GM23338 (cell line): Measurements from ENCODE around the gene WNT9A. TPM values are rescaled to one million over a fixed set of nuclear protein-coding genes. Genes with fewer than 3 reads are reported as not detected.

Experiments
- EZH2 ChIP-seq: fragments of 200-600 bp; sonication (generic); IDR thresholded peaks from one replicate; pipeline ENCODE4 v1.8.0; 2017; ENCODE audit warnings: antibody characterized with exemption, mild to moderate bottlenecking, low read depth; ENCODE audit not compliant: unreplicated experiment
- EZH2phosphoT487 ChIP-seq: fragments of 200-600 bp; sonication (generic); IDR thresholded peaks from one replicate; pipeline ENCODE4 v1.8.1; 2018; ENCODE audit warnings: antibody characterized with exemption; ENCODE audit not compliant: unreplicated experiment
- JUNB ChIP-seq: IDR thresholded peaks from one replicate; pipeline ENCODE4 v1.6.1; 2016; ENCODE audit warnings: antibody characterized with exemption; ENCODE audit not compliant: unreplicated experiment
- POLR2AphosphoS5 ChIP-seq: IDR thresholded peaks from 2 replicates; pipeline ENCODE4 v1.6.1; 2016; ENCODE audit warnings: antibody characterized with exemption, low read depth
- STAT1 ChIP-seq: IDR thresholded peaks from one replicate; pipeline ENCODE4 v1.6.1; 2016; ENCODE audit warnings: antibody characterized with exemption; ENCODE audit not compliant: unreplicated experiment
- ZNF114 ChIP-seq: fragments of 250-450 bp; sonication (Bioruptor Pico); IDR thresholded peaks from 2 replicates; pipeline ENCODE4 v1.5.0; 2020; ENCODE audit warnings: mild to moderate bottlenecking, moderate library complexity
- polyA plus RNA-seq: library from polyadenylated mRNA; unstranded; fragments of >200 nt; fragmentation: Nextera tagmentation; extraction: Ambion mirVana; gene quantifications from 2 replicates; pipeline ENCODE4 v1.2.1, GENCODE V29; 2016
- total RNA-seq: library from RNA; depleted of rRNA; stranded (reverse); fragments of >200 nt; shearing (Covaris generic); gene quantifications from 2 replicates; pipeline ENCODE4 v1.2.3, GENCODE V29; 2014
- TF ChIP-seq, protein P1 (sequence below): fragments of 250-450 bp; sonication (Bioruptor Pico); IDR thresholded peaks from 2 replicates; pipeline ENCODE4 v1.5.0; 2020; ENCODE audit warnings: mild to moderate bottlenecking, moderate library complexity
- TF ChIP-seq, protein P2 (sequence below): IDR thresholded peaks from one replicate; pipeline ENCODE4 v1.6.1; 2018; ENCODE audit warnings: antibody characterized with exemption; ENCODE audit not compliant: unreplicated experiment

The WNT9A gene
- total and polyA plus RNA-seq, 2 experiments from 2014 or later: 0.06 to 2.0 TPM

GRCh38 chr1:227892489-227893299 is 55.0 kb downstream of the WNT9A start (continued):
- TF ChIP-seq, protein P1, sequence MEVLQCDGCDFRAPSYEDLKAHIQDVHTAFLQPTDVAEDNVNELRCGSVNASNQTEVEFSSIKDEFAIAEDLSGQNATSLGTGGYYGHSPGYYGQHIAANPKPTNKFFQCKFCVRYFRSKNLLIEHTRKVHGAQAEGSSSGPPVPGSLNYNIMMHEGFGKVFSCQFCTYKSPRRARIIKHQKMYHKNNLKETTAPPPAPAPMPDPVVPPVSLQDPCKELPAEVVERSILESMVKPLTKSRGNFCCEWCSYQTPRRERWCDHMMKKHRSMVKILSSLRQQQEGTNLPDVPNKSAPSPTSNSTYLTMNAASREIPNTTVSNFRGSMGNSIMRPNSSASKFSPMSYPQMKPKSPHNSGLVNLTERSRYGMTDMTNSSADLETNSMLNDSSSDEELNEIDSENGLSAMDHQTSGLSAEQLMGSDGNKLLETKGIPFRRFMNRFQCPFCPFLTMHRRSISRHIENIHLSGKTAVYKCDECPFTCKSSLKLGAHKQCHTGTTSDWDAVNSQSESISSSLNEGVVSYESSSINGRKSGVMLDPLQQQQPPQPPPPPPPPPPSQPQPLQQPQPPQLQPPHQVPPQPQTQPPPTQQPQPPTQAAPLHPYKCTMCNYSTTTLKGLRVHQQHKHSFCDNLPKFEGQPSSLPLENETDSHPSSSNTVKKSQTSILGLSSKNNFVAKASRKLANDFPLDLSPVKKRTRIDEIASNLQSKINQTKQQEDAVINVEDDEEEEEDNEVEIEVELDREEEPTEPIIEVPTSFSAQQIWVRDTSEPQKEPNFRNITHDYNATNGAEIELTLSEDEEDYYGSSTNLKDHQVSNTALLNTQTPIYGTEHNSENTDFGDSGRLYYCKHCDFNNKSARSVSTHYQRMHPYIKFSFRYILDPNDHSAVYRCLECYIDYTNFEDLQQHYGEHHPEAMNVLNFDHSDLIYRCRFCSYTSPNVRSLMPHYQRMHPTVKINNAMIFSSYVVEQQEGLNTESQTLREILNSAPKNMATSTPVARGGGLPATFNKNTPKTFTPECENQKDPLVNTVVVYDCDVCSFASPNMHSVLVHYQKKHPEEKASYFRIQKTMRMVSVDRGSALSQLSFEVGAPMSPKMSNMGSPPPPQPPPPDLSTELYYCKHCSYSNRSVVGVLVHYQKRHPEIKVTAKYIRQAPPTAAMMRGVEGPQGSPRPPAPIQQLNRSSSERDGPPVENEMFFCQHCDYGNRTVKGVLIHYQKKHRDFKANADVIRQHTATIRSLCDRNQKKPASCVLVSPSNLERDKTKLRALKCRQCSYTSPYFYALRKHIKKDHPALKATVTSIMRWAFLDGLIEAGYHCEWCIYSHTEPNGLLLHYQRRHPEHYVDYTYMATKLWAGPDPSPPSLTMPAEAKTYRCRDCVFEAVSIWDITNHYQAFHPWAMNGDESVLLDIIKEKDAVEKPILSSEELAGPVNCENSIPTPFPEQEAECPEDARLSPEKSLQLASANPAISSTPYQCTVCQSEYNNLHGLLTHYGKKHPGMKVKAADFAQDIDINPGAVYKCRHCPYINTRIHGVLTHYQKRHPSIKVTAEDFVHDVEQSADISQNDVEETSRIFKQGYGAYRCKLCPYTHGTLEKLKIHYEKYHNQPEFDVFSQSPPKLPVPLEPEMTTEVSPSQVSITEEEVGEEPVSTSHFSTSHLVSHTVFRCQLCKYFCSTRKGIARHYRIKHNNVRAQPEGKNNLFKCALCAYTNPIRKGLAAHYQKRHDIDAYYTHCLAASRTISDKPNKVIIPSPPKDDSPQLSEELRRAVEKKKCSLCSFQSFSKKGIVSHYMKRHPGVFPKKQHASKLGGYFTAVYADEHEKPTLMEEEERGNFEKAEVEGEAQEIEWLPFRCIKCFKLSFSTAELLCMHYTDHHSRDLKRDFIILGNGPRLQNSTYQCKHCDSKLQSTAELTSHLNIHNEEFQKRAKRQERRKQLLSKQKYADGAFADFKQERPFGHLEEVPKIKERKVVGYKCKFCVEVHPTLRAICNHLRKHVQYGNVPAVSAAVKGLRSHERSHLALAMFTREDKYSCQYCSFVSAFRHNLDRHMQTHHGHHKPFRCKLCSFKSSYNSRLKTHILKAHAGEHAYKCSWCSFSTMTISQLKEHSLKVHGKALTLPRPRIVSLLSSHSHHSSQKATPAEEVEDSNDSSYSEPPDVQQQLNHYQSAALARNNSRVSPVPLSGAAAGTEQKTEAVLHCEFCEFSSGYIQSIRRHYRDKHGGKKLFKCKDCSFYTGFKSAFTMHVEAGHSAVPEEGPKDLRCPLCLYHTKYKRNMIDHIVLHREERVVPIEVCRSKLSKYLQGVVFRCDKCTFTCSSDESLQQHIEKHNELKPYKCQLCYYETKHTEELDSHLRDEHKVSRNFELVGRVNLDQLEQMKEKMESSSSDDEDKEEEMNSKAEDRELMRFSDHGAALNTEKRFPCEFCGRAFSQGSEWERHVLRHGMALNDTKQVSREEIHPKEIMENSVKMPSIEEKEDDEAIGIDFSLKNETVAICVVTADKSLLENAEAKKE (CRISPR knock-in tag): no peak
- no peak for TF ChIP-seq ZNF114 (CRISPR knock-in tag)
- TF ChIP-seq, protein P2, sequence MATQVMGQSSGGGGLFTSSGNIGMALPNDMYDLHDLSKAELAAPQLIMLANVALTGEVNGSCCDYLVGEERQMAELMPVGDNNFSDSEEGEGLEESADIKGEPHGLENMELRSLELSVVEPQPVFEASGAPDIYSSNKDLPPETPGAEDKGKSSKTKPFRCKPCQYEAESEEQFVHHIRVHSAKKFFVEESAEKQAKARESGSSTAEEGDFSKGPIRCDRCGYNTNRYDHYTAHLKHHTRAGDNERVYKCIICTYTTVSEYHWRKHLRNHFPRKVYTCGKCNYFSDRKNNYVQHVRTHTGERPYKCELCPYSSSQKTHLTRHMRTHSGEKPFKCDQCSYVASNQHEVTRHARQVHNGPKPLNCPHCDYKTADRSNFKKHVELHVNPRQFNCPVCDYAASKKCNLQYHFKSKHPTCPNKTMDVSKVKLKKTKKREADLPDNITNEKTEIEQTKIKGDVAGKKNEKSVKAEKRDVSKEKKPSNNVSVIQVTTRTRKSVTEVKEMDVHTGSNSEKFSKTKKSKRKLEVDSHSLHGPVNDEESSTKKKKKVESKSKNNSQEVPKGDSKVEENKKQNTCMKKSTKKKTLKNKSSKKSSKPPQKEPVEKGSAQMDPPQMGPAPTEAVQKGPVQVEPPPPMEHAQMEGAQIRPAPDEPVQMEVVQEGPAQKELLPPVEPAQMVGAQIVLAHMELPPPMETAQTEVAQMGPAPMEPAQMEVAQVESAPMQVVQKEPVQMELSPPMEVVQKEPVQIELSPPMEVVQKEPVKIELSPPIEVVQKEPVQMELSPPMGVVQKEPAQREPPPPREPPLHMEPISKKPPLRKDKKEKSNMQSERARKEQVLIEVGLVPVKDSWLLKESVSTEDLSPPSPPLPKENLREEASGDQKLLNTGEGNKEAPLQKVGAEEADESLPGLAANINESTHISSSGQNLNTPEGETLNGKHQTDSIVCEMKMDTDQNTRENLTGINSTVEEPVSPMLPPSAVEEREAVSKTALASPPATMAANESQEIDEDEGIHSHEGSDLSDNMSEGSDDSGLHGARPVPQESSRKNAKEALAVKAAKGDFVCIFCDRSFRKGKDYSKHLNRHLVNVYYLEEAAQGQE: no peak
- TF ChIP-seq POLR2AphosphoS5: no peak
- TF ChIP-seq STAT1: no peak
- no peak for TF ChIP-seq EZH2phosphoT487
- TF ChIP-seq JUNB: no peak
- TF ChIP-seq EZH2: no peak
